Effector memory CD4-positive, alpha-beta T cell (primary cell): ENCODE data around the gene ST8SIA6.

ENCODE experiments used
- DNase-seq, 3 donors: peaks; one replicate each; pipeline ENCODE4 v3.0.0-alpha.2; 2020
- H3K27ac ChIP-seq: 2 replicates; pipeline ENCODE4 v1.7.0; 2013; ENCODE audit warnings: mild to moderate bottlenecking, low read length, moderate library complexity; ENCODE audit not compliant: insufficient read depth, poor library complexity, severe bottlenecking
- H3K27me3 ChIP-seq: replicated peaks from 2 replicates; pipeline ENCODE4 v1.7.0; 2013; ENCODE audit warnings: mild to moderate bottlenecking, low read length; ENCODE audit not compliant: insufficient read depth, control insufficient read depth, poor library complexity, severe bottlenecking
- H3K36me3 ChIP-seq: 2 replicates; pipeline ENCODE4 v1.7.0; 2013; ENCODE audit warnings: mild to moderate bottlenecking, low read length, moderate library complexity; ENCODE audit not compliant: control insufficient read depth, insufficient read depth
- H3K4me1 ChIP-seq: 2 replicates; pipeline ENCODE4 v1.7.0; 2013; ENCODE audit warnings: low read length, mild to moderate bottlenecking; ENCODE audit not compliant: control insufficient read depth, insufficient read depth, poor library complexity, severe bottlenecking
- H3K4me3 ChIP-seq: 2 replicates; pipeline ENCODE4 v1.7.0; 2013; ENCODE audit warnings: low read length, low read depth, mild to moderate bottlenecking; ENCODE audit not compliant: insufficient read depth, poor library complexity, severe bottlenecking
- H3K9me3 ChIP-seq: 2 replicates; pipeline ENCODE4 v1.7.0; 2013; ENCODE audit warnings: mild to moderate bottlenecking, low read length, moderate library complexity; ENCODE audit not compliant: control insufficient read depth

The ST8SIA6 gene

GRCh38 chr10:17351506-17351905 lies 102.9 kb downstream of the ST8SIA6 start:
- Histone ChIP-seq H3K36me3 (no peaks in the 10 kb centered on the region), H3K4me1 (no peaks in the 10 kb centered on the region), H3K27me3 (no peaks in the 10 kb centered on the region), H3K27ac (no peak overlapping the region), H3K9me3 (no peaks in the 10 kb centered on the region), H3K4me3 (no peak overlapping the region)
- DNase-seq: no peak

GRCh38 chr10:17349717-17350116 lies 104.7 kb downstream of the ST8SIA6 start:
- H3K27me3 ChIP-seq: no peaks in the 10 kb centered on the region
- H3K4me1 ChIP-seq: no peaks in the 10 kb centered on the region
- no peak overlapping the region for H3K4me3 ChIP-seq
- H3K36me3 ChIP-seq: no peaks in the 10 kb centered on the region
- no peak overlapping the region for H3K27ac ChIP-seq
- H3K9me3 ChIP-seq: no peaks in the 10 kb centered on the region
- DNase-seq: no peak

- H3K27ac ChIP-seq: no peak overlapping the region
- H3K36me3 ChIP-seq: no peaks in the 10 kb centered on the region
- no peaks in the 10 kb centered on the region for H3K4me1 ChIP-seq
- DNase-seq: no peak
- no peak overlapping the region for H3K4me3 ChIP-seq
- no peaks in the 10 kb centered on the region for H3K9me3 ChIP-seq
- H3K27me3 ChIP-seq: no peaks in the 10 kb centered on the region
Observed at GRCh38 chr10:17348501-17349349, 105.7 kb downstream of the ST8SIA6 start.

- H3K4me1 ChIP-seq: no peaks in the 10 kb centered on the region
- H3K27ac ChIP-seq: no peak overlapping the region
- no peaks in the 10 kb centered on the region for H3K36me3 ChIP-seq
- H3K4me3 ChIP-seq: no peak overlapping the region
- no peaks in the 10 kb centered on the region for H3K9me3 ChIP-seq
- DNase-seq: no peak
- no peaks in the 10 kb centered on the region for H3K27me3 ChIP-seq
Observed at GRCh38 chr10:17348011-17348500, 106.3 kb downstream of the ST8SIA6 start.

GRCh38 chr10:17344206-17344605 lies 110.2 kb downstream of the ST8SIA6 start:
- Histone ChIP-seq H3K27ac (no peak overlapping the region), H3K36me3 (no peaks in the 10 kb centered on the region), H3K4me3 (no peak overlapping the region), H3K4me1 (no peaks in the 10 kb centered on the region), H3K9me3 (no peaks in the 10 kb centered on the region), H3K27me3 (no peaks in the 10 kb centered on the region)
- no peak for DNase-seq

GRCh38 chr10:17343118-17343517 lies 111.3 kb downstream of the ST8SIA6 start:
- no peak overlapping the region for H3K4me3 ChIP-seq
- no peaks in the 10 kb centered on the region for H3K4me1 ChIP-seq
- no peak for DNase-seq
- H3K9me3 ChIP-seq: no peaks in the 10 kb centered on the region
- H3K27ac ChIP-seq: no peak overlapping the region
- H3K27me3 ChIP-seq: no peaks in the 10 kb centered on the region
- H3K36me3 ChIP-seq: no peaks in the 10 kb centered on the region

GRCh38 chr10:17340144-17340829 lies 114.1 kb downstream of the ST8SIA6 start:
- Histone ChIP-seq H3K36me3 (no peaks in the 10 kb centered on the region), H3K9me3 (no peaks in the 10 kb centered on the region), H3K4me3 (no peak overlapping the region), H3K27ac (no peak overlapping the region), H3K4me1 (no peaks in the 10 kb centered on the region), H3K27me3 (no peaks in the 10 kb centered on the region)
- no peak for DNase-seq

- Histone ChIP-seq H3K27me3 (no peaks in the 10 kb centered on the region), H3K4me1 (no peaks in the 10 kb centered on the region)
- DNase-seq: no peak
Observed at GRCh38 chr10:17335065-17335464, 119.3 kb downstream of the ST8SIA6 start.

GRCh38 chr10:17330501-17330900 lies 123.9 kb downstream of the ST8SIA6 start:
- DNase-seq: no peak
- Histone ChIP-seq H3K27ac (no peak overlapping the region), H3K27me3 (no peaks in the 10 kb centered on the region), H3K4me3 (no peak overlapping the region), H3K4me1 (no peaks in the 10 kb centered on the region), H3K9me3 (no peaks in the 10 kb centered on the region), H3K36me3 (no peaks in the 10 kb centered on the region)

More at GRCh38 chr10:17335065-17335464, 119.3 kb downstream of the ST8SIA6 start:
- Histone ChIP-seq H3K9me3 (no peaks in the 10 kb centered on the region), H3K36me3 (no peaks in the 10 kb centered on the region), H3K27ac (no peak overlapping the region), H3K4me3 (no peak overlapping the region)

- Histone ChIP-seq H3K36me3 (no peaks in the 10 kb centered on the region), H3K4me1 (no peaks in the 10 kb centered on the region), H3K27me3 (no peaks in the 10 kb centered on the region), H3K4me3 (no peak overlapping the region), H3K27ac (no peak overlapping the region), H3K9me3 (no peaks in the 10 kb centered on the region)
- DNase-seq: no peak
Observed at GRCh38 chr10:17326377-17326776, 128.0 kb downstream of the ST8SIA6 start.
